Fibroblast of peridontal ligament (primary cell): Measurements from ENCODE around the gene KIAA0825.
"Not testable (repeated sequence)": the region's sequence is repeated elsewhere in the genome, so short reads cannot be mapped to it uniquely, and the experiment has no call there.

Experiments used
- DNase-seq: peaks from one replicate; pipeline ENCODE4 v3.0.0-alpha.2; 2010; ENCODE audit errors: extremely low read depth

KIAA0825 gene

GRCh38 chr5:94375801-94376200 lies 242.6 kb downstream of the KIAA0825 start:
- DNase-seq, result no peak

GRCh38 chr5:94374336-94374735 lies 244.1 kb downstream of the KIAA0825 start:
- no peak for DNase-seq

- DNase-seq, result no peak
These were observed 250.5 kb downstream of the KIAA0825 start for GRCh38 chr5:94367900-94368299.

GRCh38 chr5:94366811-94367210 lies 251.6 kb downstream of the KIAA0825 start:
- no peak for DNase-seq

GRCh38 chr5:94362857-94363256 lies 255.5 kb downstream of the KIAA0825 start:
- DNase-seq, result no peak

- DNase-seq, result no peak
These were observed 256.3 kb downstream of the KIAA0825 start for GRCh38 chr5:94361832-94362796.

- DNase-seq, result peak; percentile 43
These were observed 257.2 kb downstream of the KIAA0825 start for GRCh38 chr5:94361161-94361560.

GRCh38 chr5:94360382-94361130 lies 257.8 kb downstream of the KIAA0825 start:
- no peak for DNase-seq

GRCh38 chr5:94359880-94360279 lies 258.5 kb downstream of the KIAA0825 start:
- DNase-seq, result no peak

- no peak for DNase-seq
These were observed 262.6 kb downstream of the KIAA0825 start for GRCh38 chr5:94355811-94356210.

- not testable (repeated sequence) for DNase-seq
These were observed 263.4 kb downstream of the KIAA0825 start for GRCh38 chr5:94354837-94355485.

- no peak for DNase-seq
These were observed 264.8 kb downstream of the KIAA0825 start for GRCh38 chr5:94353605-94354004.

- DNase-seq, result no peak
These were observed 271.3 kb downstream of the KIAA0825 start for GRCh38 chr5:94347130-94347529.

GRCh38 chr5:94345257-94345656 lies 273.1 kb downstream of the KIAA0825 start:
- DNase-seq, result no peak

- DNase-seq, result no peak
These were observed 280.8 kb downstream of the KIAA0825 start for GRCh38 chr5:94337617-94338016.

- no peak for DNase-seq
These were observed 282.5 kb downstream of the KIAA0825 start for GRCh38 chr5:94335936-94336335.

- no peak for DNase-seq
These were observed 289.3 kb downstream of the KIAA0825 start for GRCh38 chr5:94329115-94329514.

GRCh38 chr5:94326586-94326985 lies 291.8 kb downstream of the KIAA0825 start:
- DNase-seq, result no peak

GRCh38 chr5:94316916-94317838 lies 301.2 kb downstream of the KIAA0825 start:
- peak; percentile 42 for DNase-seq

- peak; percentile 35 for DNase-seq
These were observed 303.8 kb downstream of the KIAA0825 start for GRCh38 chr5:94314460-94315131.

- no peak for DNase-seq
These were observed 304.7 kb downstream of the KIAA0825 start for GRCh38 chr5:94313696-94314095.
